ENCODE results near the gene ARHGAP26. TPM values are rescaled to one million over a fixed set of nuclear protein-coding genes. Genes with fewer than 3 reads are reported as not detected.

ARHGAP26 gene
- total and polyA plus RNA-seq, 7 donors = 5.4 to 25.5 (median 19.1) TPM

DNA sequence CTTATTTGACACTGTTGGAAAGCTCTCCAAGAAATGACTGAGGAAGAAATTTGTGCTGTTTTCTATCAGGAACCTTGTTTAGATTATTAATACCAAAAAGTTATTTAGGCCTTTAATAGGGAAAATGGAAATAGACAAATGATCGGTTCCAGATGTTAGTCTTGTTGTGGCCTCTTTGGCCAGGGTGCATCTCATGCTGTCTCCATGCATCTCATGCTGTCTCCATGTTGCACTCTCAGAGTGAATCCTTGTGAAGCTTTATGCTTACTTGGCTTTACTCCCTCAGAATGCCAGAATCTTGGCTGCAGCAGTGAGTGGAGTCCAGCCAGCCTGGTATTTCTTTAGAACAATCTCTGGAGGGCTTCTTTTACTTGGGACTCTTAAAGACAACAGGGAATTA is 185.5 kb downstream of the ARHGAP26 start:
- Histone ChIP-seq H3K27me3 (no peaks in the 10 kb centered on the region), H3K27ac (peak overlapping the region in 3 of 4 donors; percentile 27 to 64 (median 52)), H3K9me3 (no peaks in the 10 kb centered on the region), H3K4me3 (no peak overlapping the region), H3K36me3 (no peaks in the 10 kb centered on the region), H3K4me1 (peaks cover 0 to 54% (median 35%) of the 10 kb centered on the region in 4 donors)
- DNase-seq = no peak
- TF ChIP-seq, protein P1, sequence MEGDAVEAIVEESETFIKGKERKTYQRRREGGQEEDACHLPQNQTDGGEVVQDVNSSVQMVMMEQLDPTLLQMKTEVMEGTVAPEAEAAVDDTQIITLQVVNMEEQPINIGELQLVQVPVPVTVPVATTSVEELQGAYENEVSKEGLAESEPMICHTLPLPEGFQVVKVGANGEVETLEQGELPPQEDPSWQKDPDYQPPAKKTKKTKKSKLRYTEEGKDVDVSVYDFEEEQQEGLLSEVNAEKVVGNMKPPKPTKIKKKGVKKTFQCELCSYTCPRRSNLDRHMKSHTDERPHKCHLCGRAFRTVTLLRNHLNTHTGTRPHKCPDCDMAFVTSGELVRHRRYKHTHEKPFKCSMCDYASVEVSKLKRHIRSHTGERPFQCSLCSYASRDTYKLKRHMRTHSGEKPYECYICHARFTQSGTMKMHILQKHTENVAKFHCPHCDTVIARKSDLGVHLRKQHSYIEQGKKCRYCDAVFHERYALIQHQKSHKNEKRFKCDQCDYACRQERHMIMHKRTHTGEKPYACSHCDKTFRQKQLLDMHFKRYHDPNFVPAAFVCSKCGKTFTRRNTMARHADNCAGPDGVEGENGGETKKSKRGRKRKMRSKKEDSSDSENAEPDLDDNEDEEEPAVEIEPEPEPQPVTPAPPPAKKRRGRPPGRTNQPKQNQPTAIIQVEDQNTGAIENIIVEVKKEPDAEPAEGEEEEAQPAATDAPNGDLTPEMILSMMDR (IDR thresholded peaks at IDR 0.05) = no peak
- no peak for TF ChIP-seq POLR2A (IDR thresholded peaks at IDR 0.05)
- peak in 3 of 4 donors; percentile 41 to 71 (median 67) for TF ChIP-seq POLR2AphosphoS5 (IDR thresholded peaks at IDR 0.05)
- no peak for TF ChIP-seq EP300 (IDR thresholded peaks at IDR 0.05)
- intact Hi-C loops (cut with DNase I) = no loop called here
- whole genome bisulfite sequencing, 2 donors = 84 to 97% methylated on average over 1 of the region's 1 CpG

DNA sequence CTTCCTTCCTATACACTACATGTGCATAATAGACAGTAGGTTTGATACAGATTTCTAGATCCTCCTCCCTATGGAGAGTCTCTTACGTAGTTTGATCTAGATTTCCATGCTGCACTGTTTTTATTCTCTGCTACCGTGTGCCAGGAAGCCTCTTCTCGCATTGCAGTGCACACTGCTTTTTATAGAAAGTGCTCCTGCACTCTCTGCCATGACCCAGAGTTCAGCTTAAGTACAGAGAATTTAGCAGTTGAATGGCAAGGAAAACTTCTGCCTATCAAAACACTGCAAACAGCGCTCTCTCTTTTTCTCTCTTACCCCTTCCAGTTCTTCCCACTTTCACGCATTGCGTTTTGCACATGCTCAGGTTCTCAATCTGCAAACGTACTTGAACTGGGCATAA is 187.4 kb downstream of the ARHGAP26 start:
- peaks cover 0 to 54% (median 35%) of the 10 kb centered on the region in 4 donors for H3K4me1 ChIP-seq
- intact Hi-C loops (cut with DNase I) = no loop called here
- peak overlapping the region in 2 of 4 donors; percentile 52 to 54 for H3K27ac ChIP-seq
- no peak for DNase-seq
- 82 to 89% methylated on average over 7 of the region's 7 CpGs for WGBS, 2 donors
- no peaks in the 10 kb centered on the region for H3K36me3 ChIP-seq
- no peaks in the 10 kb centered on the region for H3K9me3 ChIP-seq
- TF ChIP-seq, protein P1 (IDR thresholded peaks at IDR 0.05) = no peak
- TF ChIP-seq EP300 (IDR thresholded peaks at IDR 0.05) (no peak), POLR2AphosphoS5 (IDR thresholded peaks at IDR 0.05) (no peak), POLR2A (IDR thresholded peaks at IDR 0.05) (no peak)
- no peaks in the 10 kb centered on the region for H3K27me3 ChIP-seq
- H3K4me3 ChIP-seq = no peak overlapping the region

DNA sequence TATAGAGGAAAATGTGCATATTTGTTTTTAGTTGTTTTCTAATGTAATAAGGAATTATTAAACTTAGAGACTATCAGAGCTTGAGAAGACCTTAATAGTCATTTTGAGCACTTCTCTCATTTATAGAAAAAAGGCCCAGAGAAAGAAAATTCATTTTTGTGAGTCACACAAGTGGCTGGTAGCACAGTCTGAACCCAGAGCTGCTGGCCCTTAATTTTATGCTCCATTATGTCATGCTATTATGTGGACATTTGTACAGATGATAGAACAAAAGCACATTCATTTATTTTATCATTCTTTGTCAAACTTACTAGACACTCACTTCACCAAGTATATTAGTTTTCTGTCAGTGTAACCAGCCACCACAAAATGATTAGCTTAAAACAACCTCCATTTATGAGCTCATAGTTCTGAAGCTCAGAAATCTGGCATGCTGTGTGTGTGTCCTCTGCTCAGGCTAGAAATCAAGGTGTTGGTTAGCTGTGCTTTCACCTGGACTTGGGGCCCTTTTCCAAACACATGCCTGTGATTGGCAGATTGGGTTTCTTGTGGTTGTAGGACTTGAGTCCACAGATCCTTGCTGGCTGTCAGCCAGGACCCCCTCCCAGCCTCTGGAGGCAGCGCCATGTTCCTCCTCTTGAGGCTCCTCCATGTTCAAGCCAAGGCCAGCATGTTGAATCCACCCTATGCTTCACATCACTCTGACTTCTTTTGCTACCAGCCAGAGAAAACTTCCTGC is 188.9 kb downstream of the ARHGAP26 start:
- Histone ChIP-seq H3K9me3 (no peaks in the 10 kb centered on the region), H3K4me1 (peaks cover 0 to 51% (median 35%) of the 10 kb centered on the region in 4 donors), H3K36me3 (no peaks in the 10 kb centered on the region), H3K27ac (no peak overlapping the region), H3K4me3 (no peak overlapping the region), H3K27me3 (no peaks in the 10 kb centered on the region)
- intact Hi-C loops (cut with DNase I) = no loop called here
- TF ChIP-seq POLR2A (IDR thresholded peaks at IDR 0.05) = no peak
- TF ChIP-seq POLR2AphosphoS5 (IDR thresholded peaks at IDR 0.05) = no peak
- TF ChIP-seq EP300 (IDR thresholded peaks at IDR 0.05) = no peak
- TF ChIP-seq, protein P1 (IDR thresholded peaks at IDR 0.05) = no peak
- no peak for DNase-seq
- 94 to 95% methylated on average over 1 of the region's 1 CpG for WGBS, 2 donors

DNA sequence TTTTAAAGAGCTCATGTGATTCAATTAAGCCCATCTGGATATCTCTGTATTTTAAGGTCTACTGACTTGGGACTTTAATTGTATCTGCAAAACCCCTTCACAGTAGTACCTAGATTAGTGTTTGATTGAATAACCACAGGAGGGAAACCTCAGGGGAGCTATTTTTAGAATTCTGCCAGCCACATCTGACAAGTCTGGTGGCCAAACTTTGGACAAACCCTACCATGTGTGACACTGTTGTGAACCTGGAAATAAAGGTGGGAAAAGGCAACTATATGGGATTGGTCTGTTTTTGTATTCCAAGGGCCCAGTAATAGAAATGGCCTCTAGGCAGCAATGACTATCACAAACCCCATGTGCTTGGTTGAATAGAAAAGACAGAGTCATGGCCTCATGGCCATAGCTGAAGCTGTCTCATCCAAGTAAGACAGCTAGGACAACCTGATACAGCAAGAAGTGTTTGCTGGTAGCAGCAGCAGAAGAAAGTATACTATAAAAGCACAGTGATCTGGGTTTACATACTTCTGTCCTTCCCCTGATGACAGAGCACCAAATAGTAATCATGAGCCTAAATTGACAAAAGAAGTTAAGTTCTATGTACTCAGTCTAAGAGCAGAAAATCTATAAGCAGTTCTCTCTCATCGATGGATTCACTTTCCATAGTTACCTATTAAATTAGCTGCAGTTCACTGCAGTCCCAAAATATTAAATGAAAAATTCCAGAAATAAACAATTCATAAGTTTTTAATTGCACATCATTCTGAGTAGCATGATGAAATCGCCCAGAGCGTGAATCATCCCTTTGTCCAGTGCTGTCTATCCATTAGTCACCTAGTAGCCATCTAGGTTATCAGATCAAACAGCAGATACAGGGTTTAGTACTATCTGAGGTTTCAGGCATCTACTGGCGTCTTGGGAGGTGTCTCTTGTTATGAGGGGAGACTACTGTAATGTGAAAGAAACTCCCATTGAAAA is 189.8 kb downstream of the ARHGAP26 start:
- intact Hi-C loops (cut with DNase I) = no loop called here

More for the DNA sequence above, 189.8 kb downstream of the ARHGAP26 start:
- Histone ChIP-seq H3K4me1 (peaks cover 0 to 44% (median 35%) of the 10 kb centered on the region in 4 donors), H3K27me3 (no peaks in the 10 kb centered on the region), H3K4me3 (no peak overlapping the region), H3K27ac (no peak overlapping the region), H3K9me3 (no peaks in the 10 kb centered on the region), H3K36me3 (no peaks in the 10 kb centered on the region)
- TF ChIP-seq POLR2A (IDR thresholded peaks at IDR 0.05) (no peak), EP300 (IDR thresholded peaks at IDR 0.05) (no peak), POLR2AphosphoS5 (IDR thresholded peaks at IDR 0.05) (no peak)
- TF ChIP-seq, protein P1 (IDR thresholded peaks at IDR 0.05) = no peak
- no peak for DNase-seq
- WGBS, 2 donors = 94 to 96% methylated on average over 4 of the region's 4 CpGs

All from sigmoid colon (tissue), 7 donors.